GM12878 (cell line): ENCODE results near the gene FXYD7. TPM values are rescaled to one million over a fixed set of nuclear protein-coding genes. Genes with fewer than 3 reads are reported as not detected.

Source experiments
- CHD4 ChIP-seq: fragments of 200-600 bp; sonication (generic); IDR thresholded peaks from 2 replicates; pipeline ENCODE4 v1.6.1; 2016; ENCODE audit warnings: mild to moderate bottlenecking
- CUX1 ChIP-seq: IDR thresholded peaks from 2 replicates; pipeline ENCODE4 v1.6.1; 2012; ENCODE audit warnings: improper control_type of control experiment, low read depth, low read length; ENCODE audit not compliant: insufficient replicate concordance
- NBN ChIP-seq: fragments of 450-650 bp; IDR thresholded peaks from 2 replicates; pipeline ENCODE4 v1.6.1; 2016
- POLR2A ChIP-seq: IDR thresholded peaks from 2 replicates; pipeline ENCODE4 v1.6.1; 2011; ENCODE audit warnings: low read depth, mild to moderate bottlenecking, low read length
- RELB ChIP-seq: fragments of 450-650 bp; IDR thresholded peaks from 2 replicates; pipeline ENCODE4 v1.6.1; 2017; ENCODE audit warnings: low read depth, mild to moderate bottlenecking, moderate library complexity
- ZNF207 ChIP-seq: fragments of 450-650 bp; IDR thresholded peaks from 2 replicates; pipeline ENCODE4 v1.6.1; 2014; ENCODE audit warnings: antibody characterized with exemption, mild to moderate bottlenecking, borderline replicate concordance
- polyA plus RNA-seq, 11 experiments: library from polyadenylated mRNA; depleted of rRNA in 4 of 11; unstranded in 6 of 11; stranded (reverse) in 5 of 11; fragments of >200 nt; fragmentation: Nextera tagmentation in 4 of 11; fragmentation: Illumina TruSeq in 1 of 11; extraction: Ambion mirVana in 4 of 11; extraction: Trizol in 1 of 11; gene quantifications; 1 replicate in 1 of 11; 2 replicates in 10 of 11; pipeline versions ENCODE4 v1.2.1 to v1.2.3, GENCODE V29; 2011 to 2016; ENCODE audit warnings: inconsistent platforms in 2 of 11, missing spikeins in 2 of 11, low read depth in 1 of 11
- total RNA-seq, 4 experiments: library from RNA; depleted of rRNA in 3 of 4; stranded (reverse); fragments of >200 nt in 3 of 4; fragmentation: Illumina TruSeq in 1 of 4; extraction: Trizol in 1 of 4; gene quantifications; 2 replicates each; pipeline versions ENCODE4 v1.2.1 to v1.2.3, GENCODE V29; 2013 to 2021

Gene FXYD7
- total and polyA plus RNA-seq, 10 of the 15 experiments (the other 5 are each of a cell fraction or from before 2014, with no cell fraction given): 0.07 to 0.28 (median 0.12) TPM; not detected in 7

- TF ChIP-seq RELB (no peak), CUX1 (no peak), ZNF207 (no peak), CHD4 (no peak), POLR2A (no peak; the same call in 1 of the 2 replicates), NBN (0 out of 2 replicates have a peak, but pooled peaks have one; percentile 2)
These were observed 12.4 kb downstream of the FXYD7 start (continued) for GRCh38 chr19:35155441-35155840.
